Lower leg skin (tissue), 4 donors: ENCODE data around the gene PSMB9. TPM values are rescaled to one million over a fixed set of nuclear protein-coding genes. Genes with fewer than 3 reads are reported as not detected.
A peak's percentile ranks its signal among the peaks of the same experiment; 100 is the strongest.

ENCODE experiments used
- DNase-seq, 2 donors: peaks; one replicate each; pipeline ENCODE4 v3.0.0-alpha.2; 2019; ENCODE audit warnings: low spot score in 2 of 2
- H3K4me3 ChIP-seq: fragments of 200-600 bp; sonication (generic); 2 replicates; pipeline ENCODE4 v1.5.1; 2017; ENCODE audit warnings: mild to moderate bottlenecking, low read depth; ENCODE audit not compliant: poor library complexity, severe bottlenecking
- CTCF ChIP-seq, 3 donors: fragments of 450-650 bp; IDR thresholded peaks; one replicate each; pipeline ENCODE4 v1.5.1; 2016; ENCODE audit warnings: antibody characterized with exemption in 3 of 3, mild to moderate bottlenecking in 3 of 3, moderate library complexity in 2 of 3
- POLR2A ChIP-seq, 2 donors: fragments of 450-650 bp; IDR thresholded peaks; one replicate each; pipeline ENCODE4 v1.6.1; 2016 to 2017; ENCODE audit warnings: antibody characterized with exemption in 2 of 2, mild to moderate bottlenecking in 1 of 2, moderate library complexity in 1 of 2
- WGBS, 2 donors: methylation state at CpG; one replicate each; pipeline ENCODE4 v1.1.5; 2018; 5-methylcytosine and 5-hydroxymethylcytosine counted together
- intact Hi-C: fragments of 100-400 bp; cut with DNase I; formaldehyde crosslinking; loops from one replicate; pipeline ENCODE4 v1.15.0; 2023; ENCODE audit warnings: low total_unique reads
- total RNA-seq, 4 donors: library from RNA; depleted of rRNA; stranded (reverse); fragments of >200 nt; gene quantifications; one replicate each; pipeline ENCODE4 v1.1.0, GENCODE V29; 2016

The PSMB9 gene
- total RNA-seq, 4 donors from 2014 or later, result 25.4 to 29.9 (median 28.1) TPM

- no peak overlapping the region for H3K4me3 ChIP-seq
- WGBS, 2 donors, result 94 to 95% methylated on average over 8 of the region's 8 CpGs
- intact Hi-C loops, result no loop called here
- TF ChIP-seq POLR2A (IDR thresholded peaks at IDR 0.05), result no peak
- TF ChIP-seq CTCF (IDR thresholded peaks at IDR 0.05), result no peak
- no peak for DNase-seq
Measured at GRCh38 chr6:32847795-32848194, 6.2 kb upstream of the PSMB9 start.

- WGBS, 2 donors, result 76 to 85% methylated on average over 6 of the region's 6 CpGs
- no peak for TF ChIP-seq POLR2A (IDR thresholded peaks at IDR 0.05)
- TF ChIP-seq CTCF (IDR thresholded peaks at IDR 0.05), result no peak
- no peak for DNase-seq
- H3K4me3 ChIP-seq, result no peak overlapping the region
- intact Hi-C loops, result no loop called here
Measured at GRCh38 chr6:32849126-32849525, 4.9 kb upstream of the PSMB9 start.

- no peak overlapping the region for H3K4me3 ChIP-seq
- 80 to 86% methylated on average over 4 of the region's 4 CpGs for WGBS, 2 donors
- DNase-seq, result no peak
- TF ChIP-seq CTCF (IDR thresholded peaks at IDR 0.05) (no peak), POLR2A (IDR thresholded peaks at IDR 0.05) (no peak)
- intact Hi-C loops, result no loop called here
Measured at GRCh38 chr6:32851025-32851424, 3.0 kb upstream of the PSMB9 start.

GRCh38 chr6:32852018-32852843 is 1.8 kb upstream of the PSMB9 start:
- TF ChIP-seq POLR2A (IDR thresholded peaks at IDR 0.05), result no peak
- no peak for TF ChIP-seq CTCF (IDR thresholded peaks at IDR 0.05)
- H3K4me3 ChIP-seq, result peak overlapping the region; percentile 90
- intact Hi-C loops, result no loop called here
- DNase-seq, result no peak
- WGBS, 2 donors, result 34 to 35% methylated on average over 23 of the region's 23 CpGs

- intact Hi-C loops, result no loop called here
- TF ChIP-seq POLR2A (IDR thresholded peaks at IDR 0.05) (no peak), CTCF (IDR thresholded peaks at IDR 0.05) (no peak)
- 0 to 1% methylated on average over 18 to 28 of the region's 41 CpGs for WGBS, 2 donors
- peak in 1 of 2 donors; percentile 92 for DNase-seq
- H3K4me3 ChIP-seq, result peak overlapping the region; percentile 90
Measured at GRCh38 chr6:32852844-32853540, 1.0 kb upstream of the PSMB9 start.
